Activated effector memory CD4-positive, alpha-beta T cell treated with anti-CD3 and anti-CD28 coated beads, Interleukin-2, amount 50 U/mL, for 16 hours (primary cell): ENCODE measurements around the gene GAK.

Experiments used
- DNase-seq: peaks from one replicate; pipeline ENCODE4 v3.0.0-alpha.2; 2020

The GAK gene

GRCh38 chr4:906339-907102, 25.6 kb downstream of the GAK start:
- DNase-seq = no peak

- no peak for DNase-seq
These were observed 26.4 kb downstream of the GAK start for GRCh38 chr4:905485-906338.

- DNase-seq = no peak
These were observed 28.8 kb downstream of the GAK start for GRCh38 chr4:903066-904046.

GRCh38 chr4:901192-901910, 30.8 kb downstream of the GAK start:
- DNase-seq = no peak

- no peak for DNase-seq
These were observed 31.4 kb downstream of the GAK start for GRCh38 chr4:900721-901120.

- DNase-seq = no peak
These were observed 32.0 kb downstream of the GAK start for GRCh38 chr4:900073-900472.

DNA sequence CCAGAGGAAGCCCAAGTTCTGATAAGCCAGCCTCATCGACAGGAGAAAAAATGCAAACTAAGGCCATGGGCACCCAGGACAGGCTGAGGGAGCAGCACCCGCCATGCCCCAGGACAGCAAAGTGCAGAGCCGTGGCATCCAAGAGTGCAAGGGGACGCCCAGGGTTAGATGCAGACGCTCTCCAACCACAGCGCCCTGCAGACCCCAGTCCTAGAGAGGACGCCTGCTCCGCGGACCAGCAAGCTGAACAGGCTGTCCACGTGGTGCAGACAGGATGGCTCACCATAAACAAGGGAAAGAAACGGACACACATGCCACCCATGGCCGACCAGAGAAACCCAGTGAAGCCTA, 32.6 kb downstream of the GAK start:
- no peak for DNase-seq

GRCh38 chr4:898869-899555, 33.1 kb downstream of the GAK start:
- no peak for DNase-seq

DNA sequence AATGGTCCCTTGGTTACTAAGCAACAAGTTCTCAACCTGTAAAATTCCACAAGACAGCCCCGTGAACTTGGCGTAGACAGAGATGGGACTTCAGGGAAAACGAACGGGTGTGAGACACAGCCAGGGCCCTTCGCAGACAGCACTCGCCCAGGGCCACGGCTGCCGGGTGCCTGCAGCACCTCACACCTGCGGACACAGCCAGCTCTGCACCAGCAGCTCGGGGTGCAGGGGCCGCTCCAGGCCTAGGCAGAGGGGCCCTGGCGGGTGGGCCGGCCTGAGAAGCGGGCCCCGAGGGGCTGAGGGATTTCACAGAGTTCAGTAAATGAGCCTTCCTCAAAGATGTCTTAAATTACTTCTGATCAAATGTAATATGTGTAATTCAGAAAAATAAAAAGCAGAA, 34.0 kb downstream of the GAK start:
- DNase-seq = no peak

- no peak for DNase-seq
These were observed 35.5 kb downstream of the GAK start for GRCh38 chr4:896630-897029.

DNA sequence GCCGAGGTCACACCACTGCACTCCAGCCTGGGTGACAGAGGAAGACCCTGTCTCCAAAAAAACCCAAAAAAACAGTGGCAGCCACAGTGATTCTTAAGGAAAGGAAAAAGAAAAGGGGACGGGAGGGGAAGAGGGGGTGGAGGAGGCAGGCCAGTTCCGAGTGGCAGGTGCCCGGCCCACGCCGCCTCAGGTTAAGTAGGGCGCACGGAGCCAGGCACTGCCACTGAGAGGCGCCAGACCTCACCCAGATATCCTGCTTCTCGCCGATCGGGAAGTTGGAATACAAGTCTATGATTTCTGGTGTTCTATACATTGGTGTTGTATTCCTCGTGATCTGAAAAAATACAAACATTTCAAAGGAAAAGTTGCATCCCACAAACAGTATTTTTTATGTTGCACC, 35.9 kb downstream of the GAK start:
- no peak for DNase-seq

DNA sequence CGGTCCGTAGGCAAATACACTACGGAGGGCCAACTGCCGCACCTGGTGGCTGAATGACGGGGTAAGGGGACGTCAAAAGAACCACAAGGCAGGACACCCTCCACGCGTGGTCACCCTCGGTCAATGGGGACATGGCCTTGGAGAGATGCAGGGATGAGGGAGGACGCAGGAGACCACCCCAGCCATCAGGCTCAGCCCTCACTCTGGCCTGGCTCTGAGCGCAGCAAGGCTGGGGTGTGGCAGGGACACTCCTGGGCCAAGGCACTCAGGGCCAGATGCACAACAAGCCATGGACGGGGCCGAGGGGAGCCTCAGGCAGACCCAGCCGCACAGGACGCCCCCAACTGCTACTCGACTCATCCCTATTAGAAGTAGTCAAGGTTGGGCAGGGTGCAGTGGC, 36.5 kb downstream of the GAK start:
- DNase-seq = no peak

DNA sequence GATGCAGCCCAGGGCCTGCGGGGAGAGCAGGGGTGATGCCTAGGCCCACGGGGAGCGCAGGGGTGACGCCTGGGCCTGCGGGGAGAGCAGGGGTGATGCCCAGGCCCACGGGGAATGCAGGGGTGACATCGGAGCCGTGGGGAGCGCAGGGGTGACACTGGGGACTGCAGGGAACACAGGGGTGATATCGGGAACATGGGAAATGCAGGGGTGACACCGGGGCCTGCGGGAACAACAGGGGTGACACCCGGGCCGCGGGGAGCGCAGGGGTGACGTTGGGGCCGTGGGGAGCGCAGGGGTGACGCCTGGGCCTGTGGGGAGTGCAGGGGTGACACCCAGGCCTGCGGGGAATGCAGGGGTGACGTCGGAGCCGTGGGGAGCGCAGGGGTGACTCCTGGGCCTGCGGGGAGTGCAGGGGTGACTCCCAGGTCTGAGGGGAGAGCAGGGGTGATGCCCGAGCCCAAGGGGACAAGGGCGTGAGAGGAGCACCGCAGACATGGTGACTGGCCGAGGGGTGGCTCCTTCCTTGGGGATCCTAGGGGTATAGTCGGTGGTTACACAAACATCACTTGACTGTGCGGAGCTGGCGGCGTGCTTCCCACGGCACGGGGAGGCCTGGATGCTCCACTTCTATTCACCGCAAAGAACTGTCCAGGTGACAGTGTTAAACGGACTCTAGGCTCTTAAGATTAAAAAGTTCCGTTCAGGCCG, 38.0 kb downstream of the GAK start:
- DNase-seq = no peak

GRCh38 chr4:893276-893994, 38.7 kb downstream of the GAK start:
- no peak for DNase-seq

DNA sequence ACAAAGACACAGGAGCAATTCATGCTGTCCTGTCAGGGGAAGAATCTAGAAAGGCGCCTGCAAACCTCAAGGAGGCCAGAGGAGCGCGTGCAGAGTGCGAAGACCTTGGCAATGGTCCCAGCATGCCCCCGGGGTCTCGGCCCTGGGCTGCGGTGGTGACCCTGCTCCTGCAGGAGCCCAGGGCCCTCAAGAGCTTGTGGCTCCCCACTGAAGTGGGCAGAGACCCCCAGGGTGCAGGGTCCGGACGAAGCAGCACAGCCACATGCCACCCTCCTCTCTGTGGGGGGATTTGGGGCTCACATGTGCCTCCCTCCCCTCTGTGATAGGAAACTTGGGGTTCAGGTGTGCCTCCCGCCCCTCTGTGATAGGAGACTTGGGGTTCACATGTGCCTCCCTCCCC, 39.3 kb downstream of the GAK start:
- no peak for DNase-seq

- DNase-seq = no peak
These were observed 40.4 kb downstream of the GAK start for GRCh38 chr4:891747-892146.

DNA sequence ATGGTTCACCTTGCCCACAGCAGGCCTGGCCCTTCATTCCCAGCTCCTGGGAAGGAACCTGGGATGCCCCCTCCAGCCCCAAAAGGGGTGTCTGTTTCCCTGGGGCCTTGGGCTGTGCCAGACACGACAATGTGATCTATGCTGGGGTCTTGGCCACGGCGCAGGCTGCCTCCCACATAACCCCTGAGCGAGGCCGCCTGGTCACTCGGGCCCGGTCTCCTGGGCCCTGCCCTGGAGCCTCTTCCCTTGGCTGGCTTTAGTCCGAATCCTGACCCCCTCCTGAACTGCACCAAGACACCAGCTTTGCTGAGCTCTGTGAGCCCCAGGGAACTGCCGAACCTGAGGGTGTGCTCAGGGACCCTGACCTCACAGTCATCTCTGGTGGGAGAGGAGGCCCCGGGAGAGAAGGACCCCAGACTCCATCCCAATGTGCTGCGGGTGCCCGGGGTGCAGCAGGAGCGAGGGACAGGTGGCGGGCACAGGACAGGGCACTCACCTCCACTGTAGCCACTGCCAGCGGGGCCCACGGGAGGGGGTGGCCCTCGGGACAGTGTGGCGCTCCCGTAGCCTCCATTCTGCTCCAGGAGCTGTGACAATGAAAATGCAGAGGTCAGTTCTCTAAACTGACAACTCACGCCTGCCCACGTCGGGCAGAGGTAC, 42.0 kb downstream of the GAK start:
- DNase-seq = no peak

DNA sequence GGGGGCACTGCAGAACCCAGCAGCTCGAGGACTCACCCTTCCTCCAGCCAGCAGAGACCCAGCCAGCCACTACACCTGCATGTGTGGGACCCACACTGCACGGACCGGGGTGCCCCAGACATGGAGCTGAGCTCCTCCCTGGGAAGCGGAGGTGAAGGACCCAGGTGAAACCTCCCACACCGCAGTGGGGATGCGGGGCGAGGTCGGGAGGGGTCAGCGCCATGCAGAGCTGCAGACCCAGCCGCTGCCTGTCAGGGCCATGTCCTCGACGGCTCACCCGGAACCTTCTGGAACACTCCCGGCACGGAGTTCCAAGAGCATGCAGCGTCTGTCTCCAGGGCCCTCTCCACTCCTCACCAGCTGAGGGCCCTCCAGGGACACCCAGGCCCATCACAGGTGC, 42.6 kb downstream of the GAK start:
- no peak for DNase-seq

DNA sequence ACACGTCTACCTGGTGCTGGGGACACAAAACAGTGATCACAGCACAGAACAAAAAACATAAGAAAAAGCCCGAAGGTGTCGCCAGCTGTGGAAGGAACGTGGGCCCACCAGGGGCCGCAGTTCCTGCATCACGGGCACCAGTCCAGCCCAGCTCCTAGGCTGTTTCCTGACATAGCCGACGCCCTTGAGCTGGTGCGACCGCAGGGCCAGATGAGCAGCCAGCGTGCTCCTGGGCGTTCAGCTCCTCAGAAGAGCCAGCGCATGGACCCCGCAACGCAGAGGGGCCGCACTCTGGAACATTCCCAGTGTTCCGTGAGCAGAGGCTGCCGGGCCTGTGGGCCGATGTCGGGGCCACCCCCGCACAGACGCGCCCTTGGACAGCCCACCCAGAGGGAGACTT, 44.1 kb downstream of the GAK start:
- no peak for DNase-seq
